PC-9 (cell line): ENCODE data around the gene ADAMTS2. TPM values are rescaled to one million over a fixed set of nuclear protein-coding genes. Genes with fewer than 3 reads are reported as not detected.

Experiments used
- BruUV-seq: library from RNA; stranded (reverse); fragments of 400-500 nt; replicated peaks from 2 replicates; lab custom pipeline; 2021; lab: Mats Ljungman, UMichigan
- CTCF ChIA-PET: fragments of 300-600 bp; sonication (Branson Sonifier 250); formaldehyde crosslinking; loops from one replicate; lab custom pipeline; 2022; ENCODE audit warnings: antibody characterized with exemption; lab: Charles Lee
- POLR2A ChIA-PET: fragments of 300-600 bp; sonication (Branson Sonifier 250); formaldehyde crosslinking; loops from one replicate; lab custom pipeline; 2022; ENCODE audit warnings: antibody characterized with exemption; ENCODE audit not compliant: unreplicated experiment; lab: Charles Lee
- DNase-seq, 2 experiments: peaks; one replicate each; pipeline versions ENCODE4 v3.0.0 to v3.0.0-alpha.2; 2015 to 2022; ENCODE audit warnings: mixed read lengths in 1 of 2
- H2AFZ ChIP-seq: fragments of 200-600 bp; sonication (generic); 2 replicates; pipeline ENCODE4 v1.8.1; 2017; ENCODE audit warnings: antibody characterized with exemption
- H3F3A ChIP-seq: fragments of 200-600 bp; sonication (generic); 2 replicates; pipeline ENCODE4 v1.8.1; 2017; ENCODE audit warnings: antibody characterized with exemption, mild to moderate bottlenecking, low read depth; ENCODE audit not compliant: insufficient read depth
- H3K27ac ChIP-seq: fragments of 200-600 bp; sonication (generic); 2 replicates; pipeline ENCODE4 v1.6.1; 2016; ENCODE audit warnings: mixed run types
- H3K27me3 ChIP-seq: fragments of 200-600 bp; sonication (generic); 2 replicates; pipeline ENCODE4 v1.6.1; 2016; ENCODE audit warnings: low read depth, mixed run types; ENCODE audit not compliant: insufficient read depth
- H3K36me3 ChIP-seq: fragments of 200-600 bp; sonication (generic); 2 replicates; pipeline ENCODE4 v1.6.1; 2016; ENCODE audit warnings: low read depth, mixed run types
- H3K4me1 ChIP-seq: fragments of 200-600 bp; sonication (generic); replicated peaks from 2 replicates; pipeline ENCODE4 v1.6.1; 2016; ENCODE audit warnings: mixed run types; ENCODE audit not compliant: insufficient read depth
- H3K4me2 ChIP-seq: fragments of 200-600 bp; sonication (generic); 2 replicates; pipeline ENCODE4 v1.6.1; 2017; ENCODE audit warnings: mixed run types
- H3K4me3 ChIP-seq: fragments of 200-600 bp; sonication (generic); 2 replicates; pipeline ENCODE4 v1.6.1; 2016; ENCODE audit warnings: mixed run types
- H3K79me2 ChIP-seq: fragments of 200-600 bp; sonication (generic); 2 replicates; pipeline ENCODE4 v1.6.1; 2017; ENCODE audit warnings: low read depth, mixed run types
- H3K9me2 ChIP-seq: fragments of 200-600 bp; sonication (generic); 2 replicates; pipeline ENCODE4 v1.8.1; 2017; ENCODE audit warnings: mild to moderate bottlenecking; ENCODE audit not compliant: insufficient read depth
- H3K9me3 ChIP-seq: fragments of 200-600 bp; sonication (generic); 2 replicates; pipeline ENCODE4 v1.8.1; 2016; ENCODE audit warnings: low read depth; ENCODE audit not compliant: insufficient read depth
- H4K20me1 ChIP-seq: fragments of 200-600 bp; sonication (generic); 2 replicates; pipeline ENCODE4 v1.8.1; 2017; ENCODE audit not compliant: insufficient read depth
- EZH2 ChIP-seq: fragments of 200-600 bp; sonication (generic); IDR thresholded peaks from 2 replicates; pipeline ENCODE4 v1.8.0; 2017; ENCODE audit warnings: antibody characterized with exemption, low read depth
- intact Hi-C: fragments of 100-400 bp; cut with micrococcal nuclease; formaldehyde crosslinking; loops from one replicate; pipeline ENCODE4 v1.10.0; 2022; ENCODE audit not compliant: unreplicated experiment
- total RNA-seq: library from RNA; stranded (reverse); gene quantifications from 2 replicates; pipeline ENCODE4 v1.2.3, GENCODE V29; 2021
- TF ChIP-seq, protein P1 (sequence below): fragments of 200-600 bp; sonication (generic); conservative IDR thresholded peaks from 2 replicates; pipeline ENCODE4 v1.6.1; 2017; ENCODE audit warnings: mixed run types, antibody characterized with exemption, mild to moderate bottlenecking, moderate library complexity

The ADAMTS2 gene
- total RNA-seq, 1 experiment from 2014 or later: not detected

DNA sequence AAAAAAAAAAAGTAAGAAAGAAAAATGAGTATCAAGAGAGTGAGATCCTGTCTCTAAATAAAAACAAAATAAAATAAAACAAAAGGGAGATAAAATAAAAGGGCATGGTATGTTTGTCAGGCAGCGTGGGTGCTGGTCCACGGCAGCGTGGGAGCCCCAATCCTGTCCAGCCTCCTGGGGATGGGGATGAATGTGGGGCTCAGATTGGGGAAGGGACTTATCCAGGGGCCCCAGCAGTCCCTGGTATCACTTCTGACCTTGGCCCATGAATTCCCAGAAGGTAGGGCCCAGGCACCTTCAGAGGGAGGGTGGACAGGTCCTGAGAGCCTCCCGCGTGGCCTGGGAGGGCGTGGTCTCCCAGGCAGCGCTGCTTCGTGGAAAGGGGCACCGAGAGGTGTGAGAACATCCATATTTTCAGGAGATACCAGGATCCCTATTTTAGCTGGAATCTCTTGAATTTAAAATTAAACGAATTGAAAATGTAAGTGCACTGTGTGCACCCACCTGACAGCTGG lies 213.9 kb downstream of the ADAMTS2 start:
- ChIA-PET CTCF (no interaction called here), POLR2A (no interaction called here)
- H3K79me2 ChIP-seq: no peaks in the 10 kb centered on the region
- H3F3A ChIP-seq: no peaks in the 10 kb centered on the region
- no peak overlapping the region for H3K4me2 ChIP-seq
- H3K27ac ChIP-seq: no peak overlapping the region
- no peak overlapping the region for H2AFZ ChIP-seq
- H3K4me1 ChIP-seq: no peaks in the 10 kb centered on the region
- H4K20me1 ChIP-seq: no peaks in the 10 kb centered on the region
- no peak overlapping the region for H3K4me3 ChIP-seq
- no peaks in the 10 kb centered on the region for H3K36me3 ChIP-seq
- no TSS peak for BruUV-seq
- no peaks in the 10 kb centered on the region for H3K9me3 ChIP-seq
- DNase-seq: no peak
- intact Hi-C loops: no loop called here
- H3K27me3 ChIP-seq: peaks cover 75% of the 10 kb centered on the region
- TF ChIP-seq, protein P1, sequence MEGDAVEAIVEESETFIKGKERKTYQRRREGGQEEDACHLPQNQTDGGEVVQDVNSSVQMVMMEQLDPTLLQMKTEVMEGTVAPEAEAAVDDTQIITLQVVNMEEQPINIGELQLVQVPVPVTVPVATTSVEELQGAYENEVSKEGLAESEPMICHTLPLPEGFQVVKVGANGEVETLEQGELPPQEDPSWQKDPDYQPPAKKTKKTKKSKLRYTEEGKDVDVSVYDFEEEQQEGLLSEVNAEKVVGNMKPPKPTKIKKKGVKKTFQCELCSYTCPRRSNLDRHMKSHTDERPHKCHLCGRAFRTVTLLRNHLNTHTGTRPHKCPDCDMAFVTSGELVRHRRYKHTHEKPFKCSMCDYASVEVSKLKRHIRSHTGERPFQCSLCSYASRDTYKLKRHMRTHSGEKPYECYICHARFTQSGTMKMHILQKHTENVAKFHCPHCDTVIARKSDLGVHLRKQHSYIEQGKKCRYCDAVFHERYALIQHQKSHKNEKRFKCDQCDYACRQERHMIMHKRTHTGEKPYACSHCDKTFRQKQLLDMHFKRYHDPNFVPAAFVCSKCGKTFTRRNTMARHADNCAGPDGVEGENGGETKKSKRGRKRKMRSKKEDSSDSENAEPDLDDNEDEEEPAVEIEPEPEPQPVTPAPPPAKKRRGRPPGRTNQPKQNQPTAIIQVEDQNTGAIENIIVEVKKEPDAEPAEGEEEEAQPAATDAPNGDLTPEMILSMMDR: no peak
- no peak for TF ChIP-seq EZH2
- no peaks in the 10 kb centered on the region for H3K9me2 ChIP-seq

DNA sequence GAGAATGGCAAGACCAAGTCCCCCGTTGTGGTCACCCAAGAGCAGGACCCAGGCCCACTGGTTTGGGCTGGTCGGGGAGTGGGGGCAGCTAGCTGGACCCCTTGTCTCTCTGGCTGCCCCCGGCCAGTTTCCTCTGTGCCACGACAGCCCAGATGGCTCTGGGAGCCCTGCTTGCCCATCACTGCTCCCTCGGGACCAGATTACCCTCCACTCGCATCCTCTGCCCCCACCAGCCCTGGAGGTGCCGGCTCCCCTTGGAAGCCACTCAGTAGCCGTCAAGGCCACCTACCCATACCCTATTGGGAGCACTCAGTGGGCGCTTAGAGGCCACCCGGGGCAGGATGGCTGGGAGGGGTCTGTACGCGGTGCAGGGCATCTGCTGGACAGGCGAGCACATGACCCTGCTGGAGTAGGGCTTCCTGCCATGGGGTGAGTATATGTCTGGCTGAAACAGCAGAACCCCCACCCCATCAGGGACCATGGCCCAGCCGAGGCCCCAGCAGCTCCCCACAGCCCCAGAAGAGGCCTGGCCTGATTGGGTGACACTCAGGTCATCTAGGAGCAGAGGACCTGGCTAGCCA lies 215.1 kb downstream of the ADAMTS2 start:
- no peak overlapping the region for H3K27ac ChIP-seq
- CTCF ChIA-PET: no interaction called here
- no peaks in the 10 kb centered on the region for H3K9me3 ChIP-seq
- H3K4me1 ChIP-seq: no peaks in the 10 kb centered on the region
- H4K20me1 ChIP-seq: no peaks in the 10 kb centered on the region
- POLR2A ChIA-PET: no interaction called here
- peaks cover 69% of the 10 kb centered on the region for H3K27me3 ChIP-seq
- intact Hi-C loops: no loop called here
- no peaks in the 10 kb centered on the region for H3K9me2 ChIP-seq
- no peak overlapping the region for H3K4me2 ChIP-seq
- no peaks in the 10 kb centered on the region for H3K36me3 ChIP-seq
- H3F3A ChIP-seq: no peaks in the 10 kb centered on the region
- H3K4me3 ChIP-seq: no peak overlapping the region
- TF ChIP-seq, protein P1: no peak
- no peak for TF ChIP-seq EZH2
- no peak for DNase-seq
- H2AFZ ChIP-seq: no peak overlapping the region
- BruUV-seq: no TSS peak
- H3K79me2 ChIP-seq: no peaks in the 10 kb centered on the region

DNA sequence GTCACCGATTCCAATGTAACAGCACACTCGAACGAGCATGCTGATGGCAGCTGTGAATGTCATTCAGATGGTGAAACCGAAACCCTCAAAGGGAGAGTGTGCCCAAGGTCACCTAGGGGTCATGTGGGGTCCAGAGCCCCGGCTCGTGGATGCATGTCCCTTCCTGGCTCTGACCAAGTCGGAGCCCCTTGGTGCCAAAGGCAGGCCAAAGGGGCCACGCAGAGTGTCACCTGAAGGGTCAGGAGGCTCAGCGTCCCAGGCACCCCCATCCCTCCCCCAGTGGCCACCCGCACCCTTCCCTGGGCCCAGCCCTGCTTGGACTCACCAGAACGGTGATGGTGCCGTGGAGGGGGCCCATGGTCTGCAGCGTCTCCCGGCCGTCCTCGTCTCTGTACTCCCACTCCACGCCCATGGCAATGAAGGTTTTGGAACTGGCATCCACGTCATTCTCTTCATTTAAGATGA lies 215.6 kb downstream of the ADAMTS2 start:
- Histone ChIP-seq H3K4me2 (no peak overlapping the region), H3F3A (no peaks in the 10 kb centered on the region), H3K27me3 (peaks cover 66% of the 10 kb centered on the region), H3K27ac (no peak overlapping the region), H3K79me2 (no peaks in the 10 kb centered on the region), H3K4me3 (no peak overlapping the region), H3K9me3 (no peaks in the 10 kb centered on the region), H3K36me3 (no peaks in the 10 kb centered on the region), H4K20me1 (no peaks in the 10 kb centered on the region), H2AFZ (no peak overlapping the region), H3K4me1 (no peaks in the 10 kb centered on the region), H3K9me2 (no peaks in the 10 kb centered on the region)
- TF ChIP-seq, protein P1: no peak
- no peak for TF ChIP-seq EZH2
- no peak for DNase-seq
- POLR2A ChIA-PET: no interaction called here
- BruUV-seq: no TSS peak
- CTCF ChIA-PET: no interaction called here
- intact Hi-C loops: no loop called here
